K562 (cell line): ENCODE results near the gene HYPK. TPM values are rescaled to one million over a fixed set of nuclear protein-coding genes. Genes with fewer than 3 reads are reported as not detected.

ENCODE experiments used
- ATF1 ChIP-seq, 2 experiments: fragments of 450-650 bp in 1 of 2; IDR thresholded peaks; 2 replicates each; pipeline ENCODE4 v1.6.1; 2016; ENCODE audit warnings: missing compliant biosample characterization in 1 of 2, missing genetic modification characterization in 1 of 2
- C11orf30 ChIP-seq: fragments of 450-650 bp; IDR thresholded peaks from 2 replicates; pipeline ENCODE4 v1.6.1; 2016; ENCODE audit warnings: low read depth, mild to moderate bottlenecking
- E2F3 ChIP-seq: fragments of 250-450 bp; sonication (Bioruptor Pico); IDR thresholded peaks from 2 replicates; pipeline ENCODE4 v1.4.0; 2020; ENCODE audit warnings: mild to moderate bottlenecking
- EGR1 ChIP-seq: fragments of 450-650 bp; conservative IDR thresholded peaks from 2 replicates; pipeline ENCODE4 v1.6.1; 2017; ENCODE audit warnings: mild to moderate bottlenecking
- FOXP4 ChIP-seq: sonication (generic); formaldehyde crosslinking; IDR thresholded peaks from 2 replicates; pipeline ENCODE4 v1.8.0; 2022; ENCODE audit warnings: mild to moderate bottlenecking, missing genetic modification reagents, borderline replicate concordance
- GABPB1 ChIP-seq: sonication (generic); formaldehyde crosslinking; IDR thresholded peaks from 2 replicates; pipeline ENCODE4 v1.8.0; 2022; ENCODE audit warnings: mild to moderate bottlenecking, missing genetic modification reagents
- MAX ChIP-seq: sonication (generic); formaldehyde crosslinking; IDR thresholded peaks from 2 replicates; pipeline ENCODE4 v1.9.0; 2022; ENCODE audit warnings: mild to moderate bottlenecking, missing genetic modification reagents
- MBD1 ChIP-seq: fragments of 250-450 bp; sonication (Bioruptor Pico); IDR thresholded peaks from 2 replicates; pipeline ENCODE4 v1.8.0; 2022; ENCODE audit warnings: inconsistent platforms
- MBD2 ChIP-seq: sonication (generic); IDR thresholded peaks from 2 replicates; pipeline ENCODE4 v1.6.1; 2016; ENCODE audit warnings: low read depth, borderline replicate concordance
- NFATC3 ChIP-seq: fragments of 450-650 bp; IDR thresholded peaks from 2 replicates; pipeline ENCODE4 v1.6.1; 2017; ENCODE audit warnings: mild to moderate bottlenecking
- RB1 ChIP-seq: fragments of 450-650 bp; IDR thresholded peaks from 2 replicates; pipeline ENCODE4 v1.6.1; 2017; ENCODE audit warnings: low read depth, mild to moderate bottlenecking
- SP2 ChIP-seq: IDR thresholded peaks from 2 replicates; pipeline ENCODE4 v1.6.1; 2011; ENCODE audit warnings: mild to moderate bottlenecking, low read depth, low read length, moderate library complexity; ENCODE audit not compliant: poor library complexity, severe bottlenecking; ENCODE audit errors: extremely low read depth
- STAT5B ChIP-seq: fragments of 250-450 bp; sonication (Bioruptor Pico); IDR thresholded peaks from 2 replicates; pipeline ENCODE4 v1.8.0; 2021; ENCODE audit warnings: mild to moderate bottlenecking, inconsistent platforms
- STAT6 ChIP-seq: sonication (generic); formaldehyde crosslinking; IDR thresholded peaks from 2 replicates; pipeline ENCODE4 v1.8.1; 2023; ENCODE audit warnings: mild to moderate bottlenecking, missing genetic modification reagents
- SUPT5H ChIP-seq: fragments of 450-650 bp; IDR thresholded peaks from 2 replicates; pipeline ENCODE4 v1.6.1; 2016
- TBP ChIP-seq: optimal IDR thresholded peaks from 2 replicates; pipeline ENCODE3; 2011; ENCODE audit warnings: low read depth, low read length, improper control_type of control experiment
- ZBTB9 ChIP-seq: fragments of 450-650 bp; formaldehyde crosslinking; IDR thresholded peaks from 2 replicates; pipeline ENCODE4 v1.4.0; 2020; ENCODE audit warnings: mild to moderate bottlenecking, moderate library complexity
- ZNF512 ChIP-seq: IDR thresholded peaks from 2 replicates; pipeline ENCODE4 v1.6.1; 2016; ENCODE audit warnings: missing genetic modification characterization, missing compliant biosample characterization
- polyA plus RNA-seq, 8 experiments: library from polyadenylated mRNA; depleted of rRNA in 4 of 8; stranded (reverse) in 5 of 8; unstranded in 3 of 8; fragments of >200 nt; fragmentation: Nextera tagmentation in 2 of 8; fragmentation: Illumina TruSeq in 1 of 8; extraction: Ambion mirVana in 2 of 8; extraction: Trizol in 1 of 8; gene quantifications; 2 replicates each; pipeline versions ENCODE4 v1.2.1 to v1.2.3, GENCODE V29; 2011 to 2014; ENCODE audit warnings: inconsistent platforms in 1 of 8, missing spikeins in 1 of 8
- total RNA-seq, 7 experiments: library from RNA; depleted of rRNA in 6 of 7; stranded (reverse); fragments of >200 nt in 6 of 7; fragmentation: Illumina TruSeq in 2 of 7; extraction: Trizol in 2 of 7; gene quantifications; 2 replicates each; pipeline versions ENCODE4 v1.2.1 to v1.2.3, GENCODE V29; 2011 to 2021; ENCODE audit warnings: low replicate concordance in 1 of 7

The HYPK gene
- total and polyA plus RNA-seq, 9 of the 15 experiments (the other 6 are each of a cell fraction or from before 2014, with no cell fraction given): 7.2 to 28.0 (median 21.1) TPM

- TF ChIP-seq STAT5B (CRISPR knock-in tag) (no peak), E2F3 (CRISPR knock-in tag) (no peak), TBP (peak; percentile 81), ZBTB9 (CRISPR knock-in tag) (peak; percentile 48; the same call in 1 of the 2 replicates), RB1 (peak; percentile 62), NFATC3 (no peak), MAX (peak; percentile 97), SP2 (no peak), MBD1 (CRISPR knock-in tag) (no peak), FOXP4 (CRISPR knock-in tag) (no peak), C11orf30 (no peak; the same call in 1 of the 2 replicates), STAT6 (CRISPR knock-in tag) (no peak; the same call in 1 of the 2 replicates), GABPB1 (CRISPR knock-in tag) (peak; percentile 46), ZNF512 (tag) (no peak), SUPT5H (peak; percentile 98), MBD2 (peak; percentile 71; the same call in 1 of the 2 replicates), ATF1 (CRISPR knock-in tag; IDR thresholded peaks at IDR 0.05) (peak; percentile 10; the same call in 1 of the 2 replicates), ATF1 (tag; IDR thresholded peaks at IDR 0.05) (peak; percentile 92), EGR1 (peak; percentile 90)
Measured at GRCh38 chr15:43791993-43792760, 8.2 kb upstream of the HYPK start, which contains the start of gene SERF2 (continued).
